HEK293 (cell line): ENCODE measurements around the gene DCAF5.

Experiments used
- BCL11A ChIP-seq: fragments of 450-650 bp; formaldehyde crosslinking; IDR thresholded peaks from 2 replicates; pipeline ENCODE4 v1.5.1; 2016; ENCODE audit warnings: low read depth, missing biosample characterization, missing genetic modification characterization
- HOXD13 ChIP-seq: sonication (generic); formaldehyde crosslinking; IDR thresholded peaks from 2 replicates; pipeline ENCODE4 v1.8.0; 2022; ENCODE audit warnings: missing genetic modification reagents, borderline replicate concordance
- KLF10 ChIP-seq: fragments of 450-650 bp; IDR thresholded peaks from 2 replicates; pipeline ENCODE4 v1.5.1; 2018; ENCODE audit warnings: missing biosample characterization, mild to moderate bottlenecking, missing genetic modification characterization
- KLF7 ChIP-seq: fragments of 450-650 bp; formaldehyde crosslinking; IDR thresholded peaks from 2 replicates; pipeline ENCODE4 v1.5.1; 2016; ENCODE audit warnings: missing biosample characterization, missing genetic modification characterization, borderline replicate concordance
- SETDB1 ChIP-seq: IDR thresholded peaks from one replicate; pipeline ENCODE4 v1.6.1; 2017; ENCODE audit warnings: mild to moderate bottlenecking, low read length, moderate library complexity, mixed read lengths; ENCODE audit not compliant: insufficient read length
- YY2 ChIP-seq: fragments of 450-650 bp; formaldehyde crosslinking; IDR thresholded peaks from 2 replicates; pipeline ENCODE4 v1.5.1; 2016; ENCODE audit warnings: missing biosample characterization, missing genetic modification characterization
- ZFP3 ChIP-seq: fragments of 450-650 bp; formaldehyde crosslinking; IDR thresholded peaks from 2 replicates; pipeline ENCODE4 v1.5.1; 2016; ENCODE audit warnings: low read depth, missing biosample characterization, missing genetic modification characterization
- ZFP37 ChIP-seq: fragments of 450-650 bp; formaldehyde crosslinking; IDR thresholded peaks from 2 replicates; pipeline ENCODE4 v1.5.1; 2016; ENCODE audit warnings: missing biosample characterization, missing genetic modification characterization
- ZFP69B ChIP-seq: fragments of 450-650 bp; formaldehyde crosslinking; IDR thresholded peaks from 2 replicates; pipeline ENCODE4 v1.5.1; 2016; ENCODE audit warnings: missing biosample characterization, missing genetic modification characterization
- ZNF132 ChIP-seq: fragments of 450-650 bp; formaldehyde crosslinking; IDR thresholded peaks from 2 replicates; pipeline ENCODE4 v1.5.1; 2017; ENCODE audit warnings: missing biosample characterization, missing genetic modification characterization, borderline replicate concordance
- ZNF16 ChIP-seq: fragments of 450-650 bp; formaldehyde crosslinking; IDR thresholded peaks from 2 replicates; pipeline ENCODE4 v1.5.1; 2016; ENCODE audit warnings: low read depth, missing biosample characterization, missing genetic modification characterization
- ZNF175 ChIP-seq: fragments of 450-650 bp; formaldehyde crosslinking; IDR thresholded peaks from 2 replicates; pipeline ENCODE4 v1.5.1; 2016; ENCODE audit warnings: missing biosample characterization, missing genetic modification characterization
- ZNF184 ChIP-seq: fragments of 450-650 bp; IDR thresholded peaks from 2 replicates; pipeline ENCODE4 v1.5.1; 2018; ENCODE audit warnings: missing biosample characterization, mild to moderate bottlenecking, missing genetic modification characterization
- ZNF202 ChIP-seq: fragments of 450-650 bp; formaldehyde crosslinking; IDR thresholded peaks from 2 replicates; pipeline ENCODE4 v1.5.1; 2016; ENCODE audit warnings: missing biosample characterization, missing genetic modification characterization, borderline replicate concordance
- ZNF211 ChIP-seq: fragments of 450-650 bp; formaldehyde crosslinking; IDR thresholded peaks from 2 replicates; pipeline ENCODE4 v1.5.1; 2016; ENCODE audit warnings: low read depth, missing biosample characterization, missing genetic modification characterization
- ZNF239 ChIP-seq: fragments of 450-650 bp; formaldehyde crosslinking; IDR thresholded peaks from 2 replicates; pipeline ENCODE4 v1.5.1; 2016; ENCODE audit warnings: missing biosample characterization, missing genetic modification characterization
- ZNF391 ChIP-seq: fragments of 450-650 bp; formaldehyde crosslinking; IDR thresholded peaks from 2 replicates; pipeline ENCODE4 v1.5.1; 2016; ENCODE audit warnings: low read depth, missing biosample characterization, missing genetic modification characterization, borderline replicate concordance
- ZNF433 ChIP-seq: fragments of 450-650 bp; formaldehyde crosslinking; IDR thresholded peaks from 2 replicates; pipeline ENCODE4 v1.5.1; 2016; ENCODE audit warnings: missing biosample characterization, missing genetic modification characterization, low read depth
- ZNF555 ChIP-seq: fragments of 450-650 bp; formaldehyde crosslinking; conservative IDR thresholded peaks from 2 replicates; pipeline ENCODE4 v1.5.1; 2017; ENCODE audit warnings: missing biosample characterization, mild to moderate bottlenecking, missing genetic modification characterization, inconsistent platforms
- ZNF558 ChIP-seq: fragments of 450-650 bp; formaldehyde crosslinking; IDR thresholded peaks from 2 replicates; pipeline ENCODE4 v1.5.1; 2016; ENCODE audit warnings: missing biosample characterization, missing genetic modification characterization
- ZNF596 ChIP-seq: fragments of 450-650 bp; IDR thresholded peaks from 2 replicates; pipeline ENCODE4 v1.5.0; 2018; ENCODE audit warnings: missing biosample characterization, mild to moderate bottlenecking, missing genetic modification characterization, moderate library complexity
- ZNF629 ChIP-seq: fragments of 450-650 bp; formaldehyde crosslinking; IDR thresholded peaks from 2 replicates; pipeline ENCODE4 v1.5.1; 2017; ENCODE audit warnings: missing biosample characterization, missing genetic modification characterization
- ZNF791 ChIP-seq: fragments of 450-650 bp; formaldehyde crosslinking; IDR thresholded peaks from 2 replicates; pipeline ENCODE4 v1.5.1; 2016; ENCODE audit warnings: missing biosample characterization, missing genetic modification characterization
- ZNF830 ChIP-seq: fragments of 450-650 bp; IDR thresholded peaks from 2 replicates; pipeline ENCODE4 v1.5.0; 2018; ENCODE audit warnings: missing biosample characterization, missing genetic modification characterization, low read depth, mild to moderate bottlenecking, moderate library complexity
- TF ChIP-seq, protein P1 (sequence below): fragments of 450-650 bp; formaldehyde crosslinking; conservative IDR thresholded peaks from 2 replicates; pipeline ENCODE4 v1.5.1; 2016; ENCODE audit warnings: low read depth, missing biosample characterization, missing genetic modification characterization
- TF ChIP-seq, protein P2 (sequence below): fragments of 450-650 bp; formaldehyde crosslinking; IDR thresholded peaks from 2 replicates; pipeline ENCODE4 v1.5.1; 2016; ENCODE audit warnings: missing biosample characterization, missing genetic modification characterization
- TF ChIP-seq, protein P3 (sequence below): fragments of 450-650 bp; formaldehyde crosslinking; IDR thresholded peaks from 2 replicates; pipeline ENCODE4 v1.5.1; 2016; ENCODE audit warnings: missing biosample characterization, missing genetic modification characterization
- TF ChIP-seq, protein P4 (sequence below): fragments of 450-650 bp; formaldehyde crosslinking; IDR thresholded peaks from 2 replicates; pipeline ENCODE4 v1.5.1; 2017; ENCODE audit warnings: missing biosample characterization, missing genetic modification characterization
- TF ChIP-seq, protein P5 (sequence below): fragments of 450-650 bp; formaldehyde crosslinking; IDR thresholded peaks from 2 replicates; pipeline ENCODE4; 2016; ENCODE audit warnings: missing biosample characterization, missing genetic modification characterization

The DCAF5 gene

DNA sequence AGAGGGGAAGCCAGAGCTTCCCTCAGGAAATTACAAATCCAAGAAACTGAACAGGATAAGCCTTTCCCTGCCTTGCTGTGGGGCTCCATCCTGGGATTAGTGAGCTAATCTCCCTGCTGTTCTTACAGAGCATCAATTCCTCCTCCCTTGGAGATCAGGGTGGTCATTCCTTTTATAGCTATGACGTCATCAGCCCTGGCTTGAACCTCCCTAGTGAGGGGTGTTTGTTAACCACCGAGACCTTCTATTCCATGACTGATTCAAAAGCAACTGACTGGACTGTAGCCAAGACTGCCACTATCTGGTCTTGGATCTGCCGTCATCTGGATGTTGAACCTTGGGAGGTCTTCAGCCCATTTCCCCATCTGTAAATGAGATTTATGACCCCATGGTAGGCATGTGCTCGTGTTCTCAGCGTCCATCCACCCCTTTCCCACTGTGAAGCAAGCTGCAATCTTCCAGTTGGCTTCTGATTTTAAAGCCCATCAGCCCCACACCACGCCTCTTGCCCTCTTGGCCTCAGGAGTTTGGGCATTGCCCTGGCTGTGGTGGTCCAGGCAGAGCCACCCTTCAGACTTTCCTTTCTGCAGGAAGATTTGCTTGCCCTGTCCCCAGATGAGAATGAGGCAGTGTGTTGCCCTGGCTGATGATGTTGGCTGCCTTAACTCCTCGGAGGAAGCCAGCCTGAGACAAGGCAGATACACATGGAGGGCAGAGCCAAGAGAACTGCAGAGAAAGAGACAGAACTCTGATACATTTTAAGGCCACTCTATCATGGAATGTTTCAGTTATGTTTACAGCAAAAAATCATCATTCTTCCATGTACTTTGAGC, 114.2 kb downstream of the DCAF5 start (continued):
- TF ChIP-seq, protein P1, sequence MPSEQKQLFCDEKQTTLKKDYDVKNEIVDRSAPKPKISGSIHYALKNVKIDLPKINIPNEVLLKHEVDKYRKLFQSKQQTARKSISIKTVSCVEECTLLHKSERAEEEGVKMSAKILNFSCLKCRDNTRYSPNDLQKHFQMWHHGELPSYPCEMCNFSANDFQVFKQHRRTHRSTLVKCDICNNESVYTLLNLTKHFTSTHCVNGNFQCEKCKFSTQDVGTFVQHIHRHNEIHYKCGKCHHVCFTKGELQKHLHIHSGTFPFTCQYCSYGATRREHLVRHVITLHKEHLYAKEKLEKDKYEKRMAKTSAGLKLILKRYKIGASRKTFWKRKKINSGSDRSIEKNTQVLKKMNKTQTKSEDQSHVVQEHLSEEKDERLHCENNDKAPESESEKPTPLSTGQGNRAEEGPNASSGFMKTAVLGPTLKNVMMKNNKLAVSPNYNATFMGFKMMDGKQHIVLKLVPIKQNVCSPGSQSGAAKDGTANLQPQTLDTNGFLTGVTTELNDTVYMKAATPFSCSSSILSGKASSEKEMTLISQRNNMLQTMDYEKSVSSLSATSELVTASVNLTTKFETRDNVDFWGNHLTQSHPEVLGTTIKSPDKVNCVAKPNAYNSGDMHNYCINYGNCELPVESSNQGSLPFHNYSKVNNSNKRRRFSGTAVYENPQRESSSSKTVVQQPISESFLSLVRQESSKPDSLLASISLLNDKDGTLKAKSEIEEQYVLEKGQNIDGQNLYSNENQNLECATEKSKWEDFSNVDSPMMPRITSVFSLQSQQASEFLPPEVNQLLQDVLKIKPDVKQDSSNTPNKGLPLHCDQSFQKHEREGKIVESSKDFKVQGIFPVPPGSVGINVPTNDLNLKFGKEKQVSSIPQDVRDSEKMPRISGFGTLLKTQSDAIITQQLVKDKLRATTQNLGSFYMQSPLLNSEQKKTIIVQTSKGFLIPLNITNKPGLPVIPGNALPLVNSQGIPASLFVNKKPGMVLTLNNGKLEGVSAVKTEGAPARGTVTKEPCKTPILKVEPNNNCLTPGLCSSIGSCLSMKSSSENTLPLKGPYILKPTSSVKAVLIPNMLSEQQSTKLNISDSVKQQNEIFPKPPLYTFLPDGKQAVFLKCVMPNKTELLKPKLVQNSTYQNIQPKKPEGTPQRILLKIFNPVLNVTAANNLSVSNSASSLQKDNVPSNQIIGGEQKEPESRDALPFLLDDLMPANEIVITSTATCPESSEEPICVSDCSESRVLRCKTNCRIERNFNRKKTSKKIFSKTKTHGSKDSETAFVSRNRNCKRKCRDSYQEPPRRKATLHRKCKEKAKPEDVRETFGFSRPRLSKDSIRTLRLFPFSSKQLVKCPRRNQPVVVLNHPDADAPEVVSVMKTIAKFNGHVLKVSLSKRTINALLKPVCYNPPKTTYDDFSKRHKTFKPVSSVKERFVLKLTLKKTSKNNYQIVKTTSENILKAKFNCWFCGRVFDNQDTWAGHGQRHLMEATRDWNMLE (tag by site-specific recombination): no peak
- no peak for TF ChIP-seq KLF10 (tag by site-specific recombination)
- TF ChIP-seq, protein P2, sequence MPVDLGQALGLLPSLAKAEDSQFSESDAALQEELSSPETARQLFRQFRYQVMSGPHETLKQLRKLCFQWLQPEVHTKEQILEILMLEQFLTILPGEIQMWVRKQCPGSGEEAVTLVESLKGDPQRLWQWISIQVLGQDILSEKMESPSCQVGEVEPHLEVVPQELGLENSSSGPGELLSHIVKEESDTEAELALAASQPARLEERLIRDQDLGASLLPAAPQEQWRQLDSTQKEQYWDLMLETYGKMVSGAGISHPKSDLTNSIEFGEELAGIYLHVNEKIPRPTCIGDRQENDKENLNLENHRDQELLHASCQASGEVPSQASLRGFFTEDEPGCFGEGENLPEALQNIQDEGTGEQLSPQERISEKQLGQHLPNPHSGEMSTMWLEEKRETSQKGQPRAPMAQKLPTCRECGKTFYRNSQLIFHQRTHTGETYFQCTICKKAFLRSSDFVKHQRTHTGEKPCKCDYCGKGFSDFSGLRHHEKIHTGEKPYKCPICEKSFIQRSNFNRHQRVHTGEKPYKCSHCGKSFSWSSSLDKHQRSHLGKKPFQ: no peak
- no peak for TF ChIP-seq ZNF596 (tag by site-specific recombination)
- no peak for TF ChIP-seq ZNF211 (tag by site-specific recombination)
- no peak for TF ChIP-seq KLF7 (tag by site-specific recombination)
- TF ChIP-seq, protein P3, sequence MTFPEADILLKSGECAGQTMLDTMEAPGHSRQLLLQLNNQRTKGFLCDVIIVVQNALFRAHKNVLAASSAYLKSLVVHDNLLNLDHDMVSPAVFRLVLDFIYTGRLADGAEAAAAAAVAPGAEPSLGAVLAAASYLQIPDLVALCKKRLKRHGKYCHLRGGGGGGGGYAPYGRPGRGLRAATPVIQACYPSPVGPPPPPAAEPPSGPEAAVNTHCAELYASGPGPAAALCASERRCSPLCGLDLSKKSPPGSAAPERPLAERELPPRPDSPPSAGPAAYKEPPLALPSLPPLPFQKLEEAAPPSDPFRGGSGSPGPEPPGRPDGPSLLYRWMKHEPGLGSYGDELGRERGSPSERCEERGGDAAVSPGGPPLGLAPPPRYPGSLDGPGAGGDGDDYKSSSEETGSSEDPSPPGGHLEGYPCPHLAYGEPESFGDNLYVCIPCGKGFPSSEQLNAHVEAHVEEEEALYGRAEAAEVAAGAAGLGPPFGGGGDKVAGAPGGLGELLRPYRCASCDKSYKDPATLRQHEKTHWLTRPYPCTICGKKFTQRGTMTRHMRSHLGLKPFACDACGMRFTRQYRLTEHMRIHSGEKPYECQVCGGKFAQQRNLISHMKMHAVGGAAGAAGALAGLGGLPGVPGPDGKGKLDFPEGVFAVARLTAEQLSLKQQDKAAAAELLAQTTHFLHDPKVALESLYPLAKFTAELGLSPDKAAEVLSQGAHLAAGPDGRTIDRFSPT (tag by site-specific recombination): 0 out of 2 replicates have a peak, but pooled peaks have one; percentile 11
- TF ChIP-seq ZNF555 (tag by site-specific recombination): no peak
- TF ChIP-seq ZNF830: no peak
- no peak for TF ChIP-seq ZFP3 (tag by site-specific recombination)
- TF ChIP-seq HOXD13: no peak
- 0 out of 2 replicates have a peak, but pooled peaks have one; percentile 14 for TF ChIP-seq ZNF184 (tag by site-specific recombination)
- no peak for TF ChIP-seq ZNF433 (tag by site-specific recombination)
- TF ChIP-seq, protein P4, sequence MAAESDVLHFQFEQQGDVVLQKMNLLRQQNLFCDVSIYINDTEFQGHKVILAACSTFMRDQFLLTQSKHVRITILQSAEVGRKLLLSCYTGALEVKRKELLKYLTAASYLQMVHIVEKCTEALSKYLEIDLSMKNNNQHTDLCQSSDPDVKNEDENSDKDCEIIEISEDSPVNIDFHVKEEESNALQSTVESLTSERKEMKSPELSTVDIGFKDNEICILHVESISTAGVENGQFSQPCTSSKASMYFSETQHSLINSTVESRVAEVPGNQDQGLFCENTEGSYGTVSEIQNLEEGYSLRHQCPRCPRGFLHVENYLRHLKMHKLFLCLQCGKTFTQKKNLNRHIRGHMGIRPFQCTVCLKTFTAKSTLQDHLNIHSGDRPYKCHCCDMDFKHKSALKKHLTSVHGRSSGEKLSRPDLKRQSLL: no peak
- TF ChIP-seq ZFP69B (tag by site-specific recombination): no peak
- peak; percentile 67; the same call in 1 of the 2 replicates for TF ChIP-seq ZNF558 (tag by site-specific recombination)
- no peak for TF ChIP-seq ZNF791
- TF ChIP-seq ZNF629 (tag by site-specific recombination): peak; percentile 93
- no peak for TF ChIP-seq ZNF202 (tag by site-specific recombination)
- no peak for TF ChIP-seq BCL11A (tag by site-specific recombination)
- TF ChIP-seq ZNF391 (tag by site-specific recombination): no peak
- no peak for TF ChIP-seq ZNF239 (tag by site-specific recombination)
- TF ChIP-seq SETDB1: no peak
- TF ChIP-seq ZNF175 (tag by site-specific recombination): no peak
- TF ChIP-seq ZFP37 (tag by site-specific recombination): no peak
- TF ChIP-seq ZNF132 (tag by site-specific recombination): no peak
- TF ChIP-seq, protein P5, sequence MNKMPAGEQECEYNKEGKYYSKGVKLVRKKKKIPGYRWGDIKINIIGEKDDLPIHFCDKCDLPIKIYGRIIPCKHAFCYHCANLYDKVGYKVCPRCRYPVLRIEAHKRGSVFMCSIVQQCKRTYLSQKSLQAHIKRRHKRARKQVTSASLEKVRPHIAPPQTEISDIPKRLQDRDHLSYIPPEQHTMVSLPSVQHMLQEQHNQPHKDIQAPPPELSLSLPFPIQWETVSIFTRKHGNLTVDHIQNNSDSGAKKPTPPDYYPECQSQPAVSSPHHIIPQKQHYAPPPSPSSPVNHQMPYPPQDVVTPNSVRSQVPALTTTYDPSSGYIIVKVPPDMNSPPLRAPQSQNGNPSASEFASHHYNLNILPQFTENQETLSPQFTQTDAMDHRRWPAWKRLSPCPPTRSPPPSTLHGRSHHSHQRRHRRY (tag by site-specific recombination): no peak
- TF ChIP-seq ZNF16: no peak
- no peak for TF ChIP-seq YY2 (tag by site-specific recombination)
